ENCODE measurements around the gene TP53I11.

Gene TP53I11

DNA sequence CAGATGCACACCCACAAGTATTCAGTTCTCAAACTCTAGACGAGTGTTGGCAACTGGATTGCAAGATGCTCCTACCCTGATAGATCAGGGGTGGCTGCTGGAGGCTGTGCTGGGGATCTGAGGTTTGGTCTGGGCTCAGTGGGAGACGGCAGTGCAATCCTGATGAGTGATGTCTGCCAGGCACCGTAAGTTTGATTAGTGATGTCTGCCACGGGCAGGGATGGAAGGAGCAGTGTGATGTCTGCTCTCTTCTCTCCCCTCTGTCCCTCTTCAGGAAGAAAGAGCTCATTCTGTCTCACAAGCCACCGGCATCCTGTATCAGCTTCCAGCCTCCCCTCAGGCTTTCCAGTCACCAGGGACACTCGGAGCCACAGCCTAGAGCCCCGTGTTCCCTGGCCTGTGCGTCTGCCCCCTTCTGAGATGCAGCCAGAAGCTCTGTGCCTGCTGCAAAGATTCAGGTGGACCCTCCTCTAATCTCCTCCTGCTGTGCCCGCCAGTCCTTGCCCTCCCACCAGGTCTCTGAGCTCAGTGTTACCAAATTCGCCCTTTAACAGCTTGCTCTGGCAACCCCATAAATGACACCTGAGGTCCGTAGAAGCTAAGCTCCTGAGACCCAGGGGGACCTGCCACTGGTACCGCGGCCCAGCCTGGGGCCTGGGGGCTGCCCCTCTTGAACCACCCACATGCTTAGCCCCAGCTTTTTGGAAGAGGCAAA lies 19.9 kb downstream of the TP53I11 start:
- H3K4me1 Mint-ChIP-seq = peaks cover 12% of the 10 kb centered on the region
- H3K36me3 Mint-ChIP-seq (ENCODE audit: low read depth) = peaks cover 8% of the 10 kb centered on the region
- TF ChIP-seq, protein P1, sequence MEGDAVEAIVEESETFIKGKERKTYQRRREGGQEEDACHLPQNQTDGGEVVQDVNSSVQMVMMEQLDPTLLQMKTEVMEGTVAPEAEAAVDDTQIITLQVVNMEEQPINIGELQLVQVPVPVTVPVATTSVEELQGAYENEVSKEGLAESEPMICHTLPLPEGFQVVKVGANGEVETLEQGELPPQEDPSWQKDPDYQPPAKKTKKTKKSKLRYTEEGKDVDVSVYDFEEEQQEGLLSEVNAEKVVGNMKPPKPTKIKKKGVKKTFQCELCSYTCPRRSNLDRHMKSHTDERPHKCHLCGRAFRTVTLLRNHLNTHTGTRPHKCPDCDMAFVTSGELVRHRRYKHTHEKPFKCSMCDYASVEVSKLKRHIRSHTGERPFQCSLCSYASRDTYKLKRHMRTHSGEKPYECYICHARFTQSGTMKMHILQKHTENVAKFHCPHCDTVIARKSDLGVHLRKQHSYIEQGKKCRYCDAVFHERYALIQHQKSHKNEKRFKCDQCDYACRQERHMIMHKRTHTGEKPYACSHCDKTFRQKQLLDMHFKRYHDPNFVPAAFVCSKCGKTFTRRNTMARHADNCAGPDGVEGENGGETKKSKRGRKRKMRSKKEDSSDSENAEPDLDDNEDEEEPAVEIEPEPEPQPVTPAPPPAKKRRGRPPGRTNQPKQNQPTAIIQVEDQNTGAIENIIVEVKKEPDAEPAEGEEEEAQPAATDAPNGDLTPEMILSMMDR (IDR thresholded peaks at IDR 0.05; ENCODE audit: unreplicated experiment in 3 of 3) = no peak
- no peaks in the 10 kb centered on the region for H3K9me3 Mint-ChIP-seq
- no peak overlapping the region for H3K4me3 Mint-ChIP-seq
- no peak overlapping the region for H3K27ac Mint-ChIP-seq
- no peaks in the 10 kb centered on the region for H3K27me3 Mint-ChIP-seq (ENCODE audit: low read depth)

GRCh38 chr11:44928816-44929215 lies 21.9 kb downstream of the TP53I11 start:
- Mint-ChIP-seq H3K9me3 (no peaks in the 10 kb centered on the region), H3K4me1 (peaks cover 12% of the 10 kb centered on the region)
- TF ChIP-seq, protein P1 (IDR thresholded peaks at IDR 0.05; ENCODE audit: unreplicated experiment in 3 of 3) = no peak

GRCh38 chr11:44928144-44928543 lies 22.5 kb downstream of the TP53I11 start:
- peaks cover 12% of the 10 kb centered on the region for H3K4me1 Mint-ChIP-seq
- no peak overlapping the region for H3K4me3 Mint-ChIP-seq
- no peaks in the 10 kb centered on the region for H3K9me3 Mint-ChIP-seq
- TF ChIP-seq, protein P1 (IDR thresholded peaks at IDR 0.05; ENCODE audit: unreplicated experiment in 3 of 3) = no peak
- H3K27me3 Mint-ChIP-seq (ENCODE audit: low read depth) = no peaks in the 10 kb centered on the region
- H3K36me3 Mint-ChIP-seq (ENCODE audit: low read depth) = peaks cover 8% of the 10 kb centered on the region
- no peak overlapping the region for H3K27ac Mint-ChIP-seq

More at GRCh38 chr11:44928816-44929215, 21.9 kb downstream of the TP53I11 start:
- H3K36me3 Mint-ChIP-seq (ENCODE audit: low read depth) = peaks cover 8% of the 10 kb centered on the region
- H3K4me3 Mint-ChIP-seq = no peak overlapping the region
- H3K27ac Mint-ChIP-seq = no peak overlapping the region
- no peaks in the 10 kb centered on the region for H3K27me3 Mint-ChIP-seq (ENCODE audit: low read depth)

DNA sequence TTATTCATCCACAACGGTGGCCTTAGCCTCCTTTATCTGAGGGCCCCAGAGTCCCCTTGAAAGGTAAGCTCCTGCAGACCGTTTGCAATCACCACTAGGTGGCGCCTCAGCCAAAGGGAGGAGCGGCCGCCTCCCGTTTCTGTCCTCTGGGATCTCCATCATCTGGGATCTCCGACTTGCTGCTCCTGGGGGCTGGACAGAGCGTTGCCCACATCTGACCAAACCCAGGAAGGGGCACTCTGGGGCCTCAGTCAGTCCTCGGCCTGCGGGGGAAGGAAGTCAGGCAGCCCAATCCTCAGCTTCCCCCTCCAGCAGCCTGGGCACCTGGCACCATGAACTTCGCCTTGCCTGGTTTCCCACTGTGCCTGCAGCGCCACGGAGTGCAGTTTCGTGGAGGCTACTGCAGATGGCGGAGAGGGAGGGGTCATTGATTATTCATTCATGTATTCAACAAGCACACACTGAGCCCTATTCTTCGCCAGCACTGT lies 23.5 kb downstream of the TP53I11 start:
- Mint-ChIP-seq H3K27me3 (ENCODE audit: low read depth) (peaks cover 5% of the 10 kb centered on the region), H3K4me3 (no peak overlapping the region), H3K27ac (no peak overlapping the region), H3K36me3 (ENCODE audit: low read depth) (peaks cover 8% of the 10 kb centered on the region), H3K9me3 (no peaks in the 10 kb centered on the region), H3K4me1 (peaks cover 10% of the 10 kb centered on the region)
- TF ChIP-seq, protein P1 (IDR thresholded peaks at IDR 0.05; ENCODE audit: unreplicated experiment in 3 of 3) = peak; percentile 84 to 91 (median 88)

- Mint-ChIP-seq H3K4me3 (no peak overlapping the region), H3K9me3 (no peaks in the 10 kb centered on the region), H3K36me3 (ENCODE audit: low read depth) (peaks cover 8% of the 10 kb centered on the region), H3K4me1 (peaks cover 6% of the 10 kb centered on the region), H3K27ac (no peak overlapping the region), H3K27me3 (ENCODE audit: low read depth) (peaks cover 7% of the 10 kb centered on the region)
- TF ChIP-seq, protein P1 (IDR thresholded peaks at IDR 0.05; ENCODE audit: unreplicated experiment in 3 of 3) = no peak
Measured at GRCh38 chr11:44926036-44926435, 24.6 kb downstream of the TP53I11 start.

DNA sequence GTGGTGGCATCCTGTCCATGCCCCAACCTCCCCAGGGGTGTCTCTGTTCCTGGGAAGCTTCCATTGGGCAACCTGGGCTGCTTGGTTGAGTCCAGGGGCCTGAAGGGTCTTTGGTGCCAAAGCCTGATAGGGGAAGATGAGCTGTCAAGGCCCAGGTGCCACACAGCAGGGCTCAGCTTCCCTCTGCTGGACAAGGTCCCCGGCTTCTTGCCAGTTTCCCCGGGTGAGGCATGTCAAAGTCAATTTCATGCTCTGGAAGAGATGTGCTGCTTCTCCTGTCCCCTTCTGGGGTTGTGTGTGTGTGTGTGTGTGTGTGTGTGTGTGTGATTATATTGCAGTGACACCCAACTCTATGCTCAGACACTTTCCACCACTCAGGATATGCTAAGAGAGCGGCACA lies 26.9 kb downstream of the TP53I11 start:
- Mint-ChIP-seq H3K4me1 (peaks cover 6% of the 10 kb centered on the region), H3K36me3 (ENCODE audit: low read depth) (peaks cover 3% of the 10 kb centered on the region), H3K27me3 (ENCODE audit: low read depth) (peaks cover 7% of the 10 kb centered on the region), H3K27ac (no peak overlapping the region), H3K9me3 (no peaks in the 10 kb centered on the region), H3K4me3 (no peak overlapping the region)
- TF ChIP-seq, protein P1 (IDR thresholded peaks at IDR 0.05; ENCODE audit: unreplicated experiment in 3 of 3) = no peak

Measured in nephron (organoid).